ENCODE results near the gene RESF1. TPM values are rescaled to one million over a fixed set of nuclear protein-coding genes. Genes with fewer than 3 reads are reported as not detected.

The RESF1 gene
- total and polyA plus RNA-seq, 10 of the 15 experiments (the other 5 are each of a cell fraction or from before 2014, with no cell fraction given), result 18.9 to 81.8 (median 39.7) TPM

- intact Hi-C loops (cut with micrococcal nuclease; ENCODE audit: unreplicated experiment) (no loop called here), in situ Hi-C loops (cut with MboI) (no loop called here)
- ChIA-PET POLR2A (no interaction called here), CTCF (no interaction called here), SMC1A (ENCODE audit: uncharacterized antibody, unreplicated experiment) (no interaction called here), RAD21 (ENCODE audit: unreplicated experiment) (interaction anchor here (1.5 kb wide), 1 partner anchor 57 kb away, joined by 3 read pairs; no protein-coding TSS in a partner anchor)
- H3K9ac ChIP-seq (ENCODE audit: control insufficient read depth, insufficient read depth, low read length), result no peak overlapping the region
- no peaks in the 10 kb centered on the region for H3K27me3 ChIP-seq (replicated peaks in 1 of 2; ENCODE audit: control insufficient read depth in 2 of 2, insufficient read depth in 2 of 2, low read length in 1 of 2)
- FAIRE-seq, result no peak
- no peak for DNase-seq (ENCODE audit: low read depth, low spot score)
- WGBS (ENCODE audit: insufficient coverage, insufficient replicate concordance, low lambda C conversion rate, missing lambda C conversion rate), result 80% methylated on average over 5 of the region's 5 CpGs
- peaks cover 10% of the 10 kb centered on the region; the same call in 1 of the 2 replicates for H3K4me1 ChIP-seq (ENCODE audit: control insufficient read depth, insufficient read depth, low read length)
- no peaks in the 10 kb centered on the region for H4K20me1 ChIP-seq (ENCODE audit: control insufficient read depth, insufficient read depth)
- peak; percentile 57 for TF ChIP-seq ATF7 (IDR thresholded peaks at IDR 0.05; ENCODE audit: low read depth)
- TF ChIP-seq RELA (IDR thresholded peaks at IDR 0.05; ENCODE audit: borderline replicate concordance, partially characterized antibody), result no peak
- H3K79me2 ChIP-seq (ENCODE audit: control insufficient read depth, insufficient read depth, low read length), result no peaks in the 10 kb centered on the region
- no peak for ATAC-seq
- no peaks in the 10 kb centered on the region for H3K36me3 ChIP-seq (ENCODE audit: control insufficient read depth in 2 of 2, insufficient read depth in 2 of 2, low read length in 1 of 2)
- no peak overlapping the region for H3K27ac ChIP-seq (ENCODE audit: control insufficient read depth, insufficient read depth)
- H3K4me3 ChIP-seq, result no peak overlapping the region
- H3K9me3 ChIP-seq (replicated peaks; ENCODE audit: control insufficient read depth, insufficient read depth, low read length), result peaks cover 5% of the 10 kb centered on the region; the same call in 2 of the 3 replicates
- no TSS peak for BruUV-seq (replicated peaks)
- no peak overlapping the region for H2AFZ ChIP-seq (ENCODE audit: control insufficient read depth, low read depth, low read length)
- H3K4me2 ChIP-seq (ENCODE audit: control insufficient read depth, insufficient read depth), result no peak overlapping the region
Measured at GRCh38 chr12:31952418-31952817, 6.8 kb upstream of the RESF1 start.

GRCh38 chr12:31954925-31955858 lies 4.0 kb upstream of the RESF1 start:
- Histone ChIP-seq H3K9me3 (replicated peaks; ENCODE audit: control insufficient read depth, insufficient read depth, low read length) (peaks cover 5% of the 10 kb centered on the region; the same call in 2 of the 3 replicates), H3K4me3 (no peak overlapping the region), H3K9ac (ENCODE audit: control insufficient read depth, insufficient read depth, low read length) (no peak overlapping the region), H3K27ac (ENCODE audit: control insufficient read depth, insufficient read depth) (no peak overlapping the region), H3K27me3 (replicated peaks in 1 of 2; ENCODE audit: control insufficient read depth in 2 of 2, insufficient read depth in 2 of 2, low read length in 1 of 2) (no peaks in the 10 kb centered on the region), H3K4me1 (ENCODE audit: control insufficient read depth, insufficient read depth, low read length) (peaks cover 10% of the 10 kb centered on the region; the same call in 1 of the 2 replicates), H3K36me3 (ENCODE audit: control insufficient read depth in 2 of 2, insufficient read depth in 2 of 2, low read length in 1 of 2) (no peaks in the 10 kb centered on the region), H3K4me2 (ENCODE audit: control insufficient read depth, insufficient read depth) (no peak overlapping the region), H4K20me1 (ENCODE audit: control insufficient read depth, insufficient read depth) (no peaks in the 10 kb centered on the region), H2AFZ (ENCODE audit: control insufficient read depth, low read depth, low read length) (no peak overlapping the region), H3K79me2 (ENCODE audit: control insufficient read depth, insufficient read depth, low read length) (peaks cover 15% of the 10 kb centered on the region)
- intact Hi-C loops (cut with micrococcal nuclease; ENCODE audit: unreplicated experiment), result loop anchor here (5.0 kb wide), 1 partner anchor 203 kb away; no protein-coding TSS in a partner anchor
- RAD21 ChIA-PET (ENCODE audit: unreplicated experiment), result no interaction called here
- CTCF ChIA-PET, result interaction anchor here (0.7 kb wide), 1 partner anchor 274 kb away, joined by 3 read pairs; no protein-coding TSS in a partner anchor
- in situ Hi-C loops (cut with MboI), result no loop called here
- no TSS peak for BruUV-seq (replicated peaks)
- 99% methylated on average over 7 of the region's 7 CpGs for WGBS (ENCODE audit: insufficient coverage, insufficient replicate concordance, low lambda C conversion rate, missing lambda C conversion rate)
- POLR2A ChIA-PET, result no interaction called here
- SMC1A ChIA-PET (ENCODE audit: uncharacterized antibody, unreplicated experiment), result interaction anchor here (0.7 to 1.8 kb wide), 2 partner anchors 299 to 302 kb away, joined by 3 to 6 read pairs; no protein-coding TSS in a partner anchor
- DNase-seq (ENCODE audit: low read depth, low spot score), result no peak
- ATAC-seq, result no peak
- no peak for FAIRE-seq
- TF ChIP-seq MTA3 (IDR thresholded peaks at IDR 0.05; ENCODE audit: borderline replicate concordance, low read length), result no peak
- no peak for TF ChIP-seq TARDBP (IDR thresholded peaks at IDR 0.05; ENCODE audit: borderline replicate concordance)
- no peak for TF ChIP-seq ZBED1 (IDR thresholded peaks at IDR 0.05; ENCODE audit: borderline replicate concordance)
- no peak for TF ChIP-seq ZBTB4 (CRISPR knock-in tag; IDR thresholded peaks at IDR 0.05)
- TF ChIP-seq TCF3 (IDR thresholded peaks at IDR 0.05; ENCODE audit: borderline replicate concordance, insufficient read depth, low read depth, low read length), result no peak
- no peak for TF ChIP-seq NR2C1 (IDR thresholded peaks at IDR 0.05)
- TF ChIP-seq NFYB (IDR thresholded peaks at IDR 0.05; ENCODE audit: insufficient read depth, low read depth, low read length), result no peak
- TF ChIP-seq YY1 (IDR thresholded peaks at IDR 0.05; ENCODE audit: low read depth, low read length), result no peak
- no peak for TF ChIP-seq NBN (IDR thresholded peaks at IDR 0.05)
- TF ChIP-seq ASH2L (IDR thresholded peaks at IDR 0.05; ENCODE audit: borderline replicate concordance, low read depth), result no peak

All from GM12878 (cell line).